Calu3 (cell line): Measurements from ENCODE around the gene OCLN. TPM values are rescaled to one million over a fixed set of nuclear protein-coding genes. Genes with fewer than 3 reads are reported as not detected.

ENCODE experiments used
- BruUV-seq: library from RNA; stranded (reverse); fragments of 400-500 nt; replicated peaks from 2 replicates; lab custom pipeline; 2021; lab: Mats Ljungman, UMichigan
- CTCF ChIA-PET: fragments of 300-600 bp; sonication (Branson Sonifier 250); formaldehyde crosslinking; loops from one replicate; lab custom pipeline; 2022; ENCODE audit warnings: antibody characterized with exemption; lab: Charles Lee
- DNase-seq: peaks from one replicate; pipeline ENCODE4 v3.0.0; 2022
- H3K27ac Mint-ChIP-seq: one replicate; pipeline ENCODE4 v1.8.0; 2022; ENCODE audit warnings: mixed read lengths; ENCODE audit not compliant: unreplicated experiment
- H3K27me3 Mint-ChIP-seq: one replicate; pipeline ENCODE4 v1.8.0; 2022; ENCODE audit warnings: mixed read lengths; ENCODE audit not compliant: unreplicated experiment
- H3K36me3 Mint-ChIP-seq: one replicate; pipeline ENCODE4 v1.8.0; 2022; ENCODE audit warnings: mild to moderate bottlenecking, moderate library complexity, mixed read lengths; ENCODE audit not compliant: insufficient read depth, unreplicated experiment
- H3K4me1 Mint-ChIP-seq: one replicate; pipeline ENCODE4 v1.8.0; 2022; ENCODE audit warnings: mild to moderate bottlenecking, low read depth, mixed read lengths; ENCODE audit not compliant: unreplicated experiment
- H3K4me3 Mint-ChIP-seq: one replicate; pipeline ENCODE4 v1.8.0; 2022; ENCODE audit warnings: mild to moderate bottlenecking, low read depth, moderate library complexity, mixed read lengths; ENCODE audit not compliant: unreplicated experiment
- H3K9me3 Mint-ChIP-seq: one replicate; pipeline ENCODE4 v1.8.0; 2022; ENCODE audit warnings: low read depth, mixed read lengths; ENCODE audit not compliant: unreplicated experiment
- intact Hi-C: fragments of 100-400 bp; cut with micrococcal nuclease; formaldehyde crosslinking; loops from one replicate; pipeline ENCODE4 v1.10.0; 2022; ENCODE audit not compliant: unreplicated experiment
- total RNA-seq: library from RNA; stranded (reverse); gene quantifications from 2 replicates; pipeline ENCODE4 v1.2.3, GENCODE V29; 2022
- TF ChIP-seq, protein P1 (sequence below): fragments of 200-600 bp; IDR thresholded peaks from one replicate; pipeline ENCODE4 v1.8.0; 2022; ENCODE audit warnings: antibody characterized with exemption; ENCODE audit not compliant: unreplicated experiment

OCLN gene
- total RNA-seq, 1 experiment from 2014 or later, result 154 TPM

DNA sequence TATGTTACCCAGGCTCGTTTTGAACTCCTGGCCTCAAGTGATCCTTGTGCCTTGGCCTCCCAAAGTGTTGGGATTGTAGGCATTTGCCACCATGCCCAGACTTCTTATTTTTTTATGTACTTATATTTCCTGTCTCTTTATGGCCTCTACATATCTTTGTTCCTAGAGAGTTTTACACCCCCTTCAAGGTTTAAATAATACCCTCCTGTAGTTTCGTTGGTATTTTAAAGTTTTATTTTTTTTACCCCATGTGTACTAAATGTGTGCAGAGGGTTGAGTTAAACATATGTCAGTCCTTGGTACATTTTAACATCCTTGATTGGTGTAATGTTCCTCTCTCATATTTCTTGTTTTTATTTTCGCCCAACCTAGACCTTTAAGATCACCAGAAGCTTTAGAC lies 29.4 kb downstream of the OCLN start:
- TF ChIP-seq, protein P1, sequence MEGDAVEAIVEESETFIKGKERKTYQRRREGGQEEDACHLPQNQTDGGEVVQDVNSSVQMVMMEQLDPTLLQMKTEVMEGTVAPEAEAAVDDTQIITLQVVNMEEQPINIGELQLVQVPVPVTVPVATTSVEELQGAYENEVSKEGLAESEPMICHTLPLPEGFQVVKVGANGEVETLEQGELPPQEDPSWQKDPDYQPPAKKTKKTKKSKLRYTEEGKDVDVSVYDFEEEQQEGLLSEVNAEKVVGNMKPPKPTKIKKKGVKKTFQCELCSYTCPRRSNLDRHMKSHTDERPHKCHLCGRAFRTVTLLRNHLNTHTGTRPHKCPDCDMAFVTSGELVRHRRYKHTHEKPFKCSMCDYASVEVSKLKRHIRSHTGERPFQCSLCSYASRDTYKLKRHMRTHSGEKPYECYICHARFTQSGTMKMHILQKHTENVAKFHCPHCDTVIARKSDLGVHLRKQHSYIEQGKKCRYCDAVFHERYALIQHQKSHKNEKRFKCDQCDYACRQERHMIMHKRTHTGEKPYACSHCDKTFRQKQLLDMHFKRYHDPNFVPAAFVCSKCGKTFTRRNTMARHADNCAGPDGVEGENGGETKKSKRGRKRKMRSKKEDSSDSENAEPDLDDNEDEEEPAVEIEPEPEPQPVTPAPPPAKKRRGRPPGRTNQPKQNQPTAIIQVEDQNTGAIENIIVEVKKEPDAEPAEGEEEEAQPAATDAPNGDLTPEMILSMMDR, result no peak
- BruUV-seq, result no TSS peak
- H3K4me1 Mint-ChIP-seq, result peaks cover 41% of the 10 kb centered on the region
- H3K4me3 Mint-ChIP-seq, result no peak overlapping the region
- H3K9me3 Mint-ChIP-seq, result no peaks in the 10 kb centered on the region
- H3K27me3 Mint-ChIP-seq, result no peaks in the 10 kb centered on the region
- CTCF ChIA-PET, result no interaction called here
- intact Hi-C loops, result no loop called here
- no peak for DNase-seq
- no peak overlapping the region for H3K27ac Mint-ChIP-seq
- peaks cover 38% of the 10 kb centered on the region for H3K36me3 Mint-ChIP-seq

DNA sequence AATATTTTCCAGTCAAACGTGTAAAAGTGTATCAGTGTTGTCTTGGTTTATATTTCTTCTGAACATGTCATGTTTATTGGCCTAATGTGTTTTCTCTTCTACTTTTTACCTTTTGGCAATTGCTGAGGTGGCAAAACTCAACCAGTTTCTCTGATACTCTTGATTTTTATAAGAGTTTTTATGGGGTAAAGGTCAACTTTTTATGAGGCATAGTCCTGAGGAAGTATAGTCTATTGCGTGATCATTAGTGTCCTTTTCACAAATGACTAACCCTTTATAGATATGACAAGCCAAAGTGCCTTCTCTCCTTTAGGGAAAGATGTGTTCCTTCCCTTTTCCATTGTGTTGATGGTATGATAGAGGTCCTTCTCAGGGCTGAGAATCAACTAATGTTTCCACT lies 32.9 kb downstream of the OCLN start:
- TF ChIP-seq, protein P1, result no peak
- Mint-ChIP-seq H3K4me3 (no peak overlapping the region), H3K36me3 (peaks cover 40% of the 10 kb centered on the region), H3K9me3 (no peaks in the 10 kb centered on the region), H3K27ac (no peak overlapping the region), H3K27me3 (no peaks in the 10 kb centered on the region), H3K4me1 (peaks cover 36% of the 10 kb centered on the region)
- intact Hi-C loops, result no loop called here
- no peak for DNase-seq
- CTCF ChIA-PET, result no interaction called here
- BruUV-seq, result no TSS peak

DNA sequence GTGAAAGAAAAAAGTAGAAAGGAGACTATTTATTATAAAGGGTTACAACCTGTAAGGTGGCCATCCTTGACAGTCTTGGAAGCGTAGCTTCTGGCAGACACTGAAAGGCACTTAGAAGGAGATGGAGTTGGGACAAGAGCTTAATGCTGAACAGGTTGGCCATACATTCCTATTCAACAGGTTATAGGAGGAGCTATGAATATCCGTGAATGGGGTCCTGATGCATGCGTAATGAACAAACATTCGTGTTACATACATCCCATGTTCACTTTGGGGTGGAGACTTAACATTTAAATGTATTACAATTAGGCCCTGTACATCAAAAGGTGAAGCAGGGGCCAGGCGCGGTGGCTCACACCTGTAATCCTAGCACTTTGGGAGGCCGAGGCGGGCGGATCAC lies 34.1 kb downstream of the OCLN start:
- no peak overlapping the region for H3K27ac Mint-ChIP-seq
- TF ChIP-seq, protein P1, result no peak
- DNase-seq, result no peak
- intact Hi-C loops, result no loop called here
- CTCF ChIA-PET, result interaction anchor here (1.5 kb wide), 1 partner anchor 9 kb away, joined by 4 read pairs; no protein-coding TSS in a partner anchor
- H3K4me3 Mint-ChIP-seq, result no peak overlapping the region
- H3K9me3 Mint-ChIP-seq, result no peaks in the 10 kb centered on the region
- peaks cover 37% of the 10 kb centered on the region for H3K36me3 Mint-ChIP-seq
- no peaks in the 10 kb centered on the region for H3K27me3 Mint-ChIP-seq
- peaks cover 38% of the 10 kb centered on the region for H3K4me1 Mint-ChIP-seq
- BruUV-seq, result no TSS peak

DNA sequence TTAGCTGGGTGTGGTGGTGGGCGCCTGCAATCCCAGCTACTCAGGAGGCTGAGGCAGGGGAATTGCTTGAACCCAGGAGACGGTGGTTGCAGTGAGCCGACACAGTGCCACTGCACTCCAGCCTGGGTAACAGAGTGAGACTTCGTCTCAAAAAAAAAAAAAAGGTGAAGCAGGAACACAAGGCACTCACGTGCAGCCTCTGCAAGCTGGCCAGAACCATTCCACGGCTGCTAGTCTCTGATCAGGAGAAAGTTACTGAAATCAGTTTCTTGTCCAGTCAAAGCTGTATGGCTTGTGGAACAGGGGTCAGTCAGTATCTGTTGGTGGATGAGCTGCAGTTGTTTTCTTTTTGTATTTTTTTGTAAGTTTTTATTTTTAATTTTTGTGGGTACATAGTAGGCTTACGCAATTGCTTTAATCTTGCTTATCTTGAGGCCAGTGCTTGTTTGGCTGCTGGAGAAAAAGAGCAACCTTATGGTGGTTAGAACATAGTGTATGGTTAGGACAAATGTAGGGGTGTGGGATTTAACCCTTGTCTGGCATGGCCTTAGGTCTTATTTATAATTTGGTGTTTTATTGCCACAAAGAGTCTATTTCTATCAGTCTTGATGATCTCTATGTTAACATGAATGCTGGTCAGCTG lies 34.7 kb downstream of the OCLN start:
- Mint-ChIP-seq H3K36me3 (peaks cover 37% of the 10 kb centered on the region), H3K27me3 (no peaks in the 10 kb centered on the region), H3K4me1 (peaks cover 32% of the 10 kb centered on the region), H3K27ac (peak overlapping the region; percentile 84), H3K4me3 (no peak overlapping the region), H3K9me3 (no peaks in the 10 kb centered on the region)
- DNase-seq, result no peak
- intact Hi-C loops, result no loop called here
- TF ChIP-seq, protein P1, result no peak
- no TSS peak for BruUV-seq
- CTCF ChIA-PET, result interaction anchor here (0.6 to 1.5 kb wide), 2 partner anchors 10 to 119 kb away, joined by 4 to 6 read pairs; no protein-coding TSS in a partner anchor
